IMR-90 (cell line): ENCODE measurements around the gene AVP. TPM values are rescaled to one million over a fixed set of nuclear protein-coding genes. Genes with fewer than 3 reads are reported as not detected.
A peak's percentile ranks its signal among the peaks of the same experiment; 100 is the strongest.

ENCODE experiments used
- ATAC-seq: fragments of 200-7000 bp; cut with Tn5 transposase; 2 replicates; pipeline ENCODE4 v1.9.1; 2020; ENCODE audit warnings: low read depth, mild to moderate bottlenecking, moderate library complexity
- BruUV-seq: library from RNA; stranded (reverse); fragments of 400-500 nt; replicated peaks from 2 replicates; lab custom pipeline; 2021; lab: Mats Ljungman, UMichigan
- CTCF ChIA-PET: fragments of 300-600 bp; formaldehyde crosslinking; extraction: SDS; loops from one replicate; lab custom pipeline; 2021; ENCODE audit warnings: antibody characterized with exemption; lab: Yijun Ruan, JAX
- POLR2A ChIA-PET: fragments of 300-600 bp; sonication (Branson Sonifier 250); formaldehyde crosslinking; loops from one replicate; lab custom pipeline; 2022; ENCODE audit warnings: antibody characterized with exemption; ENCODE audit not compliant: unreplicated experiment; lab: Charles Lee
- DNase-seq: peaks from one replicate; pipeline ENCODE4 v3.0.0; 2013
- H2AFZ ChIP-seq: replicated peaks from 2 replicates; pipeline ENCODE3; 2013; ENCODE audit warnings: low read length, mild to moderate bottlenecking; ENCODE audit not compliant: poor library complexity
- H2AK5ac ChIP-seq: 2 replicates; pipeline ENCODE4 v1.6.1; 2013; ENCODE audit warnings: low read depth, low read length, inconsistent platforms
- H2AK9ac ChIP-seq: replicated peaks from 2 replicates; pipeline ENCODE3; 2013; ENCODE audit warnings: mild to moderate bottlenecking, low read depth, low read length, moderate library complexity; ENCODE audit not compliant: poor library complexity
- H2BK120ac ChIP-seq: 2 replicates; pipeline ENCODE4 v1.6.1; 2013; ENCODE audit warnings: low read depth, low read length, inconsistent platforms
- H2BK15ac ChIP-seq: 3 replicates; pipeline ENCODE4 v1.6.1; 2013; ENCODE audit warnings: low read depth, low read length, inconsistent platforms
- H2BK20ac ChIP-seq: 2 replicates; pipeline ENCODE4 v1.6.1; 2013; ENCODE audit warnings: low read depth, mild to moderate bottlenecking, inconsistent platforms, low read length, moderate library complexity
- H2BK5ac ChIP-seq: 2 replicates; pipeline ENCODE4 v1.6.1; 2013; ENCODE audit warnings: mild to moderate bottlenecking, low read depth, low read length, inconsistent platforms; ENCODE audit not compliant: poor library complexity, severe bottlenecking
- H3K14ac ChIP-seq: replicated peaks from 2 replicates; pipeline ENCODE4 v1.6.1; 2013; ENCODE audit warnings: low read depth, low read length, inconsistent platforms
- H3K18ac ChIP-seq: 2 replicates; pipeline ENCODE4 v1.6.1; 2013; ENCODE audit warnings: low read depth, low read length, control low read depth
- H3K23ac ChIP-seq: 2 replicates; pipeline ENCODE4 v1.6.1; 2013; ENCODE audit warnings: low read depth, low read length, inconsistent platforms
- H3K27ac ChIP-seq: 2 replicates; pipeline ENCODE4 v1.5.1; 2013; ENCODE audit warnings: mild to moderate bottlenecking, control low read depth, low read length; ENCODE audit not compliant: insufficient read depth
- H3K27me3 ChIP-seq: 2 replicates; pipeline ENCODE4 v1.6.1; 2013; ENCODE audit warnings: low read length; ENCODE audit not compliant: control insufficient read depth, insufficient read depth
- H3K36me3 ChIP-seq: 2 replicates; pipeline ENCODE4 v1.6.1; 2013; ENCODE audit warnings: low read length, mixed read lengths; ENCODE audit not compliant: control insufficient read depth, insufficient read depth
- H3K4ac ChIP-seq: 2 replicates; pipeline ENCODE4 v1.6.1; 2013; ENCODE audit warnings: low read depth, low read length, inconsistent platforms
- H3K4me1 ChIP-seq: 2 replicates; pipeline ENCODE4 v1.6.1; 2013; ENCODE audit warnings: low read length, mixed read lengths; ENCODE audit not compliant: control insufficient read depth, insufficient read depth
- H3K4me2 ChIP-seq: 2 replicates; pipeline ENCODE4 v1.6.1; 2013; ENCODE audit warnings: low read depth, mild to moderate bottlenecking, control low read depth, low read length, moderate library complexity
- H3K4me3 ChIP-seq: 2 replicates; pipeline ENCODE4 v1.5.1; 2013; ENCODE audit warnings: low read depth, mild to moderate bottlenecking, control low read depth, low read length, moderate library complexity; ENCODE audit not compliant: insufficient read depth
- H3K56ac ChIP-seq: 2 replicates; pipeline ENCODE4 v1.6.1; 2013; ENCODE audit warnings: low read length, inconsistent platforms; ENCODE audit not compliant: insufficient read depth; ENCODE audit errors: extremely low read depth
- H3K79me1 ChIP-seq, 2 experiments: 2 replicates each; pipeline ENCODE4 v1.6.1; 2013; ENCODE audit warnings: low read length in 2 of 2, inconsistent platforms in 1 of 2, low read depth in 1 of 2
- H3K9ac ChIP-seq: 2 replicates; pipeline ENCODE4 v1.6.1; 2013; ENCODE audit warnings: low read depth, low read length, control low read depth
- H3K9me1 ChIP-seq: 2 replicates; pipeline ENCODE4 v1.6.1; 2013; ENCODE audit warnings: low read length, inconsistent platforms; ENCODE audit not compliant: insufficient read depth
- H3K9me3 ChIP-seq: 2 replicates; pipeline ENCODE4 v1.6.1; 2013; ENCODE audit warnings: low read length; ENCODE audit not compliant: control insufficient read depth, insufficient read depth
- H4K20me1 ChIP-seq: 2 replicates; pipeline ENCODE4 v1.6.1; 2013; ENCODE audit warnings: low read length, inconsistent platforms; ENCODE audit not compliant: insufficient read depth
- H4K5ac ChIP-seq: 2 replicates; pipeline ENCODE4 v1.6.1; 2013; ENCODE audit warnings: mild to moderate bottlenecking, low read depth, low read length, control low read depth
- H4K8ac ChIP-seq, 2 experiments: 2 replicates each; pipeline ENCODE4 v1.6.1; 2013; ENCODE audit warnings: low read depth in 2 of 2, low read length in 2 of 2, control low read depth in 1 of 2, inconsistent platforms in 1 of 2
- H4K91ac ChIP-seq: 2 replicates; pipeline ENCODE4 v1.6.1; 2013; ENCODE audit warnings: low read depth, low read length, inconsistent platforms; ENCODE audit not compliant: insufficient read depth
- CEBPB ChIP-seq: IDR thresholded peaks from 2 replicates; pipeline ENCODE4 v1.6.1; 2012; ENCODE audit warnings: low read depth, low read length, improper control_type of control experiment
- CHD1 ChIP-seq: IDR thresholded peaks from 2 replicates; pipeline ENCODE4 v1.6.1; 2012; ENCODE audit warnings: low read depth, low read length, improper control_type of control experiment
- ELK1 ChIP-seq: fragments of 150-350 bp; IDR thresholded peaks from 2 replicates; pipeline ENCODE4 v1.6.1; 2016; ENCODE audit warnings: low read depth, mild to moderate bottlenecking, low read length, moderate library complexity, borderline replicate concordance
- MAFK ChIP-seq: IDR thresholded peaks from 2 replicates; pipeline ENCODE4 v1.6.1; 2012; ENCODE audit warnings: low read depth, low read length, improper control_type of control experiment
- MAZ ChIP-seq: IDR thresholded peaks from 2 replicates; pipeline ENCODE4 v1.6.1; 2012; ENCODE audit warnings: low read depth, mild to moderate bottlenecking, low read length, improper control_type of control experiment, moderate library complexity, borderline replicate concordance
- MXI1 ChIP-seq: IDR thresholded peaks from 2 replicates; pipeline ENCODE4 v1.6.1; 2012; ENCODE audit warnings: low read depth, mild to moderate bottlenecking, low read length, moderate library complexity, borderline replicate concordance
- POLR2A ChIP-seq: IDR thresholded peaks from 2 replicates; pipeline ENCODE4 v1.6.1; 2012; ENCODE audit warnings: mild to moderate bottlenecking, low read depth, low read length
- RAD21 ChIP-seq: IDR thresholded peaks from 2 replicates; pipeline ENCODE4 v1.6.1; 2012; ENCODE audit warnings: low read length, improper control_type of control experiment
- RCOR1 ChIP-seq: IDR thresholded peaks from 2 replicates; pipeline ENCODE4 v1.6.1; 2012; ENCODE audit warnings: mild to moderate bottlenecking, low read length, improper control_type of control experiment; ENCODE audit not compliant: insufficient replicate concordance
- RFX5 ChIP-seq: IDR thresholded peaks from 2 replicates; pipeline ENCODE4 v1.8.0; 2012; ENCODE audit warnings: low read depth, mild to moderate bottlenecking, low read length, moderate library complexity
- SMC3 ChIP-seq: fragments of 150-350 bp; IDR thresholded peaks from 2 replicates; pipeline ENCODE4 v1.6.1; 2016; ENCODE audit warnings: low read depth, mild to moderate bottlenecking, antibody characterized with exemption, low read length, moderate library complexity
- USF2 ChIP-seq: fragments of 150-350 bp; IDR thresholded peaks from 2 replicates; pipeline ENCODE4 v1.6.1; 2017; ENCODE audit warnings: mild to moderate bottlenecking, antibody characterized with exemption, low read length, low read depth
- WGBS, 2 experiments: methylation state at CpG; one replicate each; pipeline versions ENCODE4 v1.1.5 to v1.1.7; 2013; ENCODE audit warnings: missing lambda C conversion rate in 2 of 2; ENCODE audit not compliant: insufficient read length in 1 of 2; ENCODE audit errors: extremely low coverage in 2 of 2; 5-methylcytosine and 5-hydroxymethylcytosine counted together
- dilution Hi-C: fragments of 300-500 bp; cut with HindIII; formaldehyde crosslinking; loops from one replicate; pipeline ENCODE4 v1.14.3; 2018; ENCODE audit warnings: low sequenced_read_pairs; ENCODE audit not compliant: unreplicated experiment
- in situ Hi-C: fragments of 300-500 bp; cut with MboI; formaldehyde crosslinking; loops from 3 replicates; pipeline ENCODE4 v1.14.3; 2019; ENCODE audit warnings: low sequenced_read_pairs, inconsistent platforms, mixed read lengths
- intact Hi-C: fragments of 100-400 bp; cut with micrococcal nuclease; formaldehyde crosslinking; loops from 2 replicates; pipeline ENCODE4 v1.10.0; 2022
- polyA plus RNA-seq, 3 experiments: library from polyadenylated mRNA; depleted of rRNA; stranded (reverse); fragments of >200 nt; gene quantifications; 2 replicates each; pipeline ENCODE4 v1.2.3, GENCODE V29; 2012; ENCODE audit warnings: low replicate concordance in 1 of 3
- total RNA-seq: library from RNA; depleted of rRNA; stranded (reverse); fragments of >200 nt; gene quantifications from 2 replicates; pipeline ENCODE4 v1.2.3, GENCODE V29; 2012

The AVP gene
- total and polyA plus RNA-seq, 2 of the 4 experiments (the other 2 are of a cell fraction): not detected

GRCh38 chr20:3084283-3084985, at the start of gene AVP (continued):
- TF ChIP-seq ELK1 (no peak), RFX5 (no peak)

GRCh38 chr20:3134151-3134550, 49.6 kb upstream of the AVP start:
- H2AK5ac ChIP-seq: no peak overlapping the region
- no peak overlapping the region for H2BK15ac ChIP-seq
- H2AFZ ChIP-seq: no peak overlapping the region
- DNase-seq (peak; percentile 75), ATAC-seq (peak; percentile 53)
- no peak overlapping the region for H3K14ac ChIP-seq
- no peak overlapping the region for H3K23ac ChIP-seq
- ChIA-PET CTCF (no interaction called here), POLR2A (interaction anchor here (0.7 kb wide), 1 partner anchor 11 kb away, joined by 4 read pairs; no protein-coding TSS in a partner anchor)
- TF ChIP-seq RFX5 (no peak), SMC3 (no peak), CHD1 (no peak), RAD21 (no peak), MAFK (no peak), CEBPB (no peak), MAZ (no peak), RCOR1 (no peak), USF2 (no peak), MXI1 (no peak), POLR2A (no peak)
- H3K4me2 ChIP-seq: no peak overlapping the region
- BruUV-seq: no TSS peak
- H3K9ac ChIP-seq: no peak overlapping the region
- dilution Hi-C loops (no loop called here), intact Hi-C loops (no loop called here), in situ Hi-C loops (no loop called here)
- H3K18ac ChIP-seq: no peak overlapping the region
- no peak overlapping the region for H2BK120ac ChIP-seq
- peaks cover 12% of the 10 kb centered on the region; the same call in 1 of the 2 replicates for H4K20me1 ChIP-seq
- no peak overlapping the region for H3K56ac ChIP-seq
- no peak overlapping the region for H4K8ac ChIP-seq
- H2BK20ac ChIP-seq: no peak overlapping the region
- no peak overlapping the region for H4K5ac ChIP-seq
- no peak overlapping the region for H2BK5ac ChIP-seq
- no peaks in the 10 kb centered on the region for H3K27me3 ChIP-seq
- peaks cover 21 to 53% of the 10 kb centered on the region in 2 experiments for H3K79me1 ChIP-seq
- H3K4me1 ChIP-seq: peaks cover 12% of the 10 kb centered on the region
- no peak overlapping the region for H4K91ac ChIP-seq
- no peak overlapping the region for H3K4ac ChIP-seq
- H3K36me3 ChIP-seq: no peaks in the 10 kb centered on the region
- H3K4me3 ChIP-seq: no peak overlapping the region
- WGBS, 2 experiments: no CpG with 5 or more reads among the region's 3 CpGs
- H3K9me1 ChIP-seq: peaks cover 7% of the 10 kb centered on the region
- H3K9me3 ChIP-seq: no peaks in the 10 kb centered on the region
- H2AK9ac ChIP-seq: no peak overlapping the region
- no peak overlapping the region for H3K27ac ChIP-seq
